HG03280 (cell line): ENCODE data around the gene NTRK1.

Source experiments
- ATAC-seq: cut with Tn5 transposase; IDR thresholded peaks from one replicate; pipeline ENCODE4 v1.9.1; 2021; ENCODE audit warnings: mild to moderate bottlenecking, moderate library complexity; ENCODE audit not compliant: unreplicated experiment

NTRK1 gene

GRCh38 chr1:156895927-156896326, 35.3 kb downstream of the NTRK1 start:
- no peak for ATAC-seq

- ATAC-seq: no peak
Observed at GRCh38 chr1:156896490-156897033, 35.9 kb downstream of the NTRK1 start.

GRCh38 chr1:156897078-156897825, 36.6 kb downstream of the NTRK1 start:
- ATAC-seq: no peak

- no peak for ATAC-seq
Observed at GRCh38 chr1:156898161-156898566, 37.5 kb downstream of the NTRK1 start.

GRCh38 chr1:156898971-156899664, 38.5 kb downstream of the NTRK1 start:
- ATAC-seq: no peak

- no peak for ATAC-seq
Observed at GRCh38 chr1:156899956-156900718, 39.5 kb downstream of the NTRK1 start.

GRCh38 chr1:156900896-156901589, 40.4 kb downstream of the NTRK1 start:
- no peak for ATAC-seq

GRCh38 chr1:156901590-156901900, 40.9 kb downstream of the NTRK1 start:
- ATAC-seq: no peak

GRCh38 chr1:156901966-156902915, 41.6 kb downstream of the NTRK1 start:
- ATAC-seq: no peak

- no peak for ATAC-seq
Observed at GRCh38 chr1:156903328-156904091, 42.8 kb downstream of the NTRK1 start.

GRCh38 chr1:156904187-156904959, 43.7 kb downstream of the NTRK1 start:
- no peak for ATAC-seq

- ATAC-seq: no peak
Observed at GRCh38 chr1:156905176-156905575, 44.5 kb downstream of the NTRK1 start.

- ATAC-seq: no peak
Observed at GRCh38 chr1:156905651-156906050, 45.0 kb downstream of the NTRK1 start.

GRCh38 chr1:156906206-156906906, 45.7 kb downstream of the NTRK1 start:
- ATAC-seq: no peak

GRCh38 chr1:156908541-156908940, 47.9 kb downstream of the NTRK1 start:
- no peak for ATAC-seq

- ATAC-seq: no peak
Observed at GRCh38 chr1:156908955-156909354, 48.3 kb downstream of the NTRK1 start.

GRCh38 chr1:156909671-156910070, 49.0 kb downstream of the NTRK1 start:
- ATAC-seq: no peak

- ATAC-seq: no peak
Observed at GRCh38 chr1:156910309-156910782, 49.7 kb downstream of the NTRK1 start.
